Mesenchymal stem cell (in vitro differentiated cells and primary cell): ENCODE data around the gene UNC13C.

ENCODE experiments used
- DNase-seq: peaks from one replicate; pipeline ENCODE4 v3.0.0-alpha.2; 2013
- H2AFZ ChIP-seq: one replicate; pipeline ENCODE4 v1.6.1; 2013; ENCODE audit warnings: low read depth, mild to moderate bottlenecking, control low read depth, inconsistent platforms, low read length, moderate library complexity
- H2AK5ac ChIP-seq: 2 replicates; pipeline ENCODE4 v1.6.1; 2013; ENCODE audit warnings: low read length, moderate library complexity, mild to moderate bottlenecking, inconsistent platforms; ENCODE audit not compliant: severe bottlenecking
- H2BK120ac ChIP-seq: one replicate; pipeline ENCODE4 v1.6.1; 2013; ENCODE audit warnings: low read depth, mild to moderate bottlenecking, inconsistent platforms, low read length, moderate library complexity
- H2BK12ac ChIP-seq, 2 experiments: one replicate each; pipeline ENCODE4 v1.6.1; 2013; ENCODE audit warnings: inconsistent platforms in 2 of 2, low read length in 2 of 2, mild to moderate bottlenecking in 2 of 2, moderate library complexity in 2 of 2, control low read depth in 1 of 2
- H2BK15ac ChIP-seq: one replicate; pipeline ENCODE4 v1.6.1; 2013; ENCODE audit warnings: mild to moderate bottlenecking, low read depth, inconsistent platforms; ENCODE audit not compliant: poor library complexity, severe bottlenecking
- H2BK5ac ChIP-seq: 2 replicates; pipeline ENCODE4 v1.6.1; 2013; ENCODE audit warnings: low read depth, mild to moderate bottlenecking, low read length, control low read depth, inconsistent platforms; ENCODE audit not compliant: poor library complexity, severe bottlenecking
- H3K14ac ChIP-seq, 2 experiments: one replicate each; pipeline ENCODE4 v1.6.1; 2013; ENCODE audit warnings: inconsistent platforms in 2 of 2, low read length in 2 of 2, control low read depth in 1 of 2, mild to moderate bottlenecking in 1 of 2, moderate library complexity in 1 of 2
- H3K18ac ChIP-seq, 2 experiments: one replicate each; pipeline ENCODE4 v1.6.1; 2013; ENCODE audit warnings: inconsistent platforms in 2 of 2, low read length in 2 of 2, control low read depth in 1 of 2, low read depth in 1 of 2, mild to moderate bottlenecking in 1 of 2
- H3K23ac ChIP-seq, 2 experiments: one replicate each; pipeline ENCODE4 v1.6.1; 2013; ENCODE audit warnings: inconsistent platforms in 2 of 2, low read length in 2 of 2, mild to moderate bottlenecking in 2 of 2, moderate library complexity in 2 of 2, control low read depth in 1 of 2
- H3K27ac ChIP-seq: 2 replicates; pipeline ENCODE4 v1.5.1; 2013; ENCODE audit warnings: mild to moderate bottlenecking, moderate library complexity, low read length, control low read depth, inconsistent platforms; ENCODE audit not compliant: poor library complexity, severe bottlenecking
- H3K27me3 ChIP-seq, 2 experiments: 2 replicates each; pipeline versions ENCODE4 v1.6.1 to v1.7.0; 2013; ENCODE audit warnings: low read length in 2 of 2, mild to moderate bottlenecking in 2 of 2, moderate library complexity in 2 of 2, control low read depth in 1 of 2, inconsistent platforms in 1 of 2; ENCODE audit not compliant: control insufficient read depth in 1 of 2, insufficient read depth in 1 of 2
- H3K36me3 ChIP-seq, 2 experiments: 2 replicates each; pipeline versions ENCODE4 v1.6.1 to v1.7.0; 2013; ENCODE audit warnings: low read length in 2 of 2, control low read depth in 1 of 2, inconsistent platforms in 1 of 2, low read depth in 1 of 2, mild to moderate bottlenecking in 1 of 2; ENCODE audit not compliant: insufficient read depth in 2 of 2, control insufficient read depth in 1 of 2
- H3K4ac ChIP-seq, 2 experiments: one replicate each; pipeline ENCODE4 v1.6.1; 2013; ENCODE audit warnings: inconsistent platforms in 2 of 2, low read length in 2 of 2, mild to moderate bottlenecking in 2 of 2, moderate library complexity in 2 of 2, control low read depth in 1 of 2, low read depth in 1 of 2
- H3K4me1 ChIP-seq: 2 replicates; pipeline ENCODE4 v1.6.1; 2013; ENCODE audit warnings: low read depth, low read length, control low read depth; ENCODE audit not compliant: control insufficient read depth, insufficient read depth
- H3K4me2 ChIP-seq: 2 replicates; pipeline ENCODE4 v1.6.1; 2013; ENCODE audit warnings: low read length, mild to moderate bottlenecking, inconsistent platforms; ENCODE audit not compliant: poor library complexity, severe bottlenecking
- H3K4me3 ChIP-seq, 2 experiments: 2 replicates each; pipeline versions ENCODE4 v1.5.1 to v1.7.0; 2013; ENCODE audit warnings: low read length in 2 of 2, mild to moderate bottlenecking in 2 of 2, control low read depth in 1 of 2, low read depth in 1 of 2; ENCODE audit not compliant: insufficient read depth in 1 of 2
- H3K79me1 ChIP-seq: replicated peaks from 2 replicates; pipeline ENCODE4 v1.6.1; 2013; ENCODE audit warnings: mild to moderate bottlenecking, control low read depth, low read length, inconsistent platforms; ENCODE audit not compliant: poor library complexity, severe bottlenecking
- H3K9ac ChIP-seq: 2 replicates; pipeline ENCODE4 v1.7.0; 2013; ENCODE audit warnings: mild to moderate bottlenecking, low read length, moderate library complexity
- H3K9me3 ChIP-seq: 2 replicates; pipeline ENCODE4 v1.7.0; 2013; ENCODE audit warnings: mild to moderate bottlenecking, low read length; ENCODE audit not compliant: control insufficient read depth
- H4K8ac ChIP-seq: one replicate; pipeline ENCODE4 v1.6.1; 2013; ENCODE audit warnings: inconsistent platforms, mild to moderate bottlenecking, low read length, moderate library complexity
- H4K91ac ChIP-seq: one replicate; pipeline ENCODE4 v1.6.1; 2013; ENCODE audit warnings: mild to moderate bottlenecking, low read length, inconsistent platforms
- WGBS: methylation state at CpG from one replicate; pipeline ENCODE4 v1.1.7; 2013; ENCODE audit warnings: mixed read lengths; 5-methylcytosine and 5-hydroxymethylcytosine counted together

The UNC13C gene

DNA sequence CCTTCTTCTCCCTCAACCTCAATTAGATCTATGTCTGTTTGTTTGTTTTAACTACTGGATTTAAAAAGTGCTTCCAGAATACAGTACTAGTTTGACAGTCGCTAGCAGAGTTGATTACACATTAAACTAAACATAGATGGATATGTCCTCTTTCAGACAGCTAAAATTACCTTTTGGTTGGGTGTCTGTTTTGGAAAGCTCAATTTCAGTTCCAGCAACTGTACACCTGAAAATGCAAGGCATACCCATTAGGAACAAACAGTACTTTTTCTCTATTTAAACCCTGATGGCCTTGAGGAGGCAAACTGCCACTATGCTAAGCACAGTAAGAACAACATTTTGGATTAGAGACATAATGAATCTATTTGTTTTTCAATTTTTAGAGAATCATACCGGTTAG is 234.4 kb downstream of the UNC13C start:
- no peak overlapping the region for H2AK5ac ChIP-seq
- no peak overlapping the region for H3K4me3 ChIP-seq
- H2BK15ac ChIP-seq, result no peak overlapping the region
- H4K91ac ChIP-seq, result no peak overlapping the region
- H3K18ac ChIP-seq, result no peak overlapping the region
- no peak overlapping the region for H3K9ac ChIP-seq
- H3K36me3 ChIP-seq, result no peaks in the 10 kb centered on the region
- H3K4ac ChIP-seq, result no peak overlapping the region
- H2BK5ac ChIP-seq, result no peak overlapping the region
- DNase-seq, result no peak
- H4K8ac ChIP-seq, result no peak overlapping the region
- no peak overlapping the region for H3K27ac ChIP-seq
- no peak overlapping the region for H2BK12ac ChIP-seq
- no peak overlapping the region for H3K23ac ChIP-seq
- no CpG with 5 or more reads among the region's 2 CpGs for WGBS
- H2AFZ ChIP-seq, result no peak overlapping the region
- peaks cover 11% of the 10 kb centered on the region for H3K9me3 ChIP-seq
- no peaks in the 10 kb centered on the region for H3K27me3 ChIP-seq
- no peak overlapping the region for H3K14ac ChIP-seq
- no peaks in the 10 kb centered on the region for H3K79me1 ChIP-seq
- H3K4me1 ChIP-seq, result no peaks in the 10 kb centered on the region
- no peak overlapping the region for H2BK120ac ChIP-seq
- H3K4me2 ChIP-seq, result no peak overlapping the region

DNA sequence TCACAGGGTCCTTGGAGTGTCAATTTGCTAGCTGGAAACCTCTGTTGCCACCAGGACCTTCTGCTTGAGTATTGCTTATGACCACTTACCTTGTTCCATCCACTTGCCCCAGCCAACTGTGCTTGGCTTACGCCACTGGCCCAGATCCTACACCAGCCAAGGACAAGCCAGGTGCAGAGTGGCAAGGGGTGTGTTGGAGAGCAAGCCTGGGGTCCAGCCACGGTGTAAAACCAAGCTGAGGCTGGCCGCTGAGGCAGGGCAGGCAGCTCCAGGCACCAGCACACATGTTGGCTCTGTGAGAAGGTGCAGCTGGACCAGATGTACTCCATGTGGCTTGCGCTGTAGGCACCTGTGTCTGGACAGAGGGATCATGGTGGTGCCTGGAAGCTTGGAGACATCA is 248.2 kb downstream of the UNC13C start:
- Histone ChIP-seq H3K18ac (no peak overlapping the region), H2BK5ac (no peak overlapping the region), H3K14ac (no peak overlapping the region), H2AK5ac (no peak overlapping the region), H2BK15ac (no peak overlapping the region), H3K4me3 (no peak overlapping the region), H3K27ac (no peak overlapping the region), H3K79me1 (no peaks in the 10 kb centered on the region), H3K4me2 (no peak overlapping the region), H4K8ac (no peak overlapping the region), H2BK12ac (no peak overlapping the region), H3K4me1 (no peaks in the 10 kb centered on the region), H2AFZ (no peak overlapping the region), H3K9ac (no peak overlapping the region), H3K36me3 (no peaks in the 10 kb centered on the region), H3K9me3 (peaks cover 15% of the 10 kb centered on the region), H3K27me3 (no peaks in the 10 kb centered on the region), H2BK120ac (no peak overlapping the region), H3K4ac (no peak overlapping the region), H3K23ac (no peak overlapping the region), H4K91ac (no peak overlapping the region)
- no peak for DNase-seq
- 63% methylated on average over 4 of the region's 4 CpGs for WGBS

DNA sequence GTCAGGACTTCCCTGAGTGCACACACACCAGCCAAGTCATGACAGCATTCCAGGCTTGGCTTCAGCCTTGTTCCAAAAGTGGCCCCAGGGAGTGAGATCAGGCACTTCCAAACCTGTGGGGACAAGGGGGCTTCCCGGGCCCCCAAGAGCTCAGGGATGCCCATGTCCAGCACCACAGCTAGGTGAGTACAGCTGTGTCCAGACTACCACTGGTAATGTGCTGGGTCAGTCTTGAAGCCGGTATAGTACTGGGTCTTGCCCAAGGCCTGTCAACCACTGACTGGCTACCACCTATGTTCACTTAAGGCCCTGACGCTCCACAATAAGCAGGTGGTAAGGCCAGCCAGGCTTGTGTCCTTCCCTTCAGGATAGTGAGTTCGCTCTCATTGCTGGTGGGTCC is 249.3 kb downstream of the UNC13C start:
- Histone ChIP-seq H4K8ac (no peak overlapping the region), H3K27me3 (no peaks in the 10 kb centered on the region), H3K9ac (no peak overlapping the region), H2BK12ac (no peak overlapping the region), H2AFZ (no peak overlapping the region), H4K91ac (no peak overlapping the region), H2AK5ac (no peak overlapping the region), H3K4me3 (no peak overlapping the region), H3K4me1 (no peaks in the 10 kb centered on the region), H2BK120ac (no peak overlapping the region), H3K36me3 (no peaks in the 10 kb centered on the region), H3K18ac (no peak overlapping the region), H3K14ac (no peak overlapping the region), H3K4ac (no peak overlapping the region), H3K23ac (no peak overlapping the region), H3K79me1 (no peaks in the 10 kb centered on the region), H3K9me3 (peaks cover 13% of the 10 kb centered on the region), H3K27ac (no peak overlapping the region), H2BK15ac (no peak overlapping the region), H3K4me2 (no peak overlapping the region), H2BK5ac (no peak overlapping the region)
- no peak for DNase-seq
- 64% methylated on average over 4 of the region's 4 CpGs for WGBS

DNA sequence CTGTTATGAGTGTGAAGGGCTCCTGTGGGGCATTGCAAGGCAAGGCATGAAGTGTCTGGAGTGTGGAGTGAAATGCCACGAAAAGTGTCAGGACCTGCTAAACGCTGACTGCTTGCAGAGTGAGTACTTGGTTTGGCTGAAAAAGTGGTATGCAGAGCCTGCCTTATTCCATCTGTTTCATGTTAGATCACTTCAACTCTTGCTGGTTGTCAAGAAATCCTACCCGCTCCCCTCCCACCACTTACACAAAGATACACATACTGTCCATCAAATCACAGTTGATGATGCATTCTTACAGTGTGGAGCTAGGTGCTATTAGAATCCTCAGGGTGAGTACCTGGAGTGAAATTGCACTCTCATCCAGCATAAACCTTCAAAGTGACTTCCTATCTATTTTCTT is 272.1 kb downstream of the UNC13C start:
- Histone ChIP-seq H2BK5ac (no peak overlapping the region), H3K4me3 (no peak overlapping the region), H2AFZ (no peak overlapping the region), H3K79me1 (no peaks in the 10 kb centered on the region), H4K8ac (no peak overlapping the region), H3K14ac (no peak overlapping the region), H3K18ac (no peak overlapping the region), H3K4ac (no peak overlapping the region), H3K27me3 (no peaks in the 10 kb centered on the region), H3K27ac (no peak overlapping the region), H2BK15ac (no peak overlapping the region), H3K36me3 (no peaks in the 10 kb centered on the region), H3K9me3 (no peaks in the 10 kb centered on the region), H4K91ac (no peak overlapping the region), H3K4me2 (no peak overlapping the region), H2BK12ac (no peak overlapping the region), H2BK120ac (no peak overlapping the region), H3K9ac (no peak overlapping the region), H3K4me1 (no peaks in the 10 kb centered on the region), H3K23ac (no peak overlapping the region), H2AK5ac (no peak overlapping the region)
- 74% methylated on average over 2 of the region's 3 CpGs for WGBS
- no peak for DNase-seq
